ENCODE results near the gene KSR1. TPM values are rescaled to one million over a fixed set of nuclear protein-coding genes. Genes with fewer than 3 reads are reported as not detected.

The KSR1 gene
- total RNA-seq, 1 donor, result 6.5 TPM

- H3K4me2 ChIP-seq (ENCODE audit: insufficient read depth, low read length), result no peak overlapping the region
- no peaks in the 10 kb centered on the region for H3K79me2 ChIP-seq (ENCODE audit: insufficient read depth, low read length)
- no peaks in the 10 kb centered on the region for H3K9me3 ChIP-seq (ENCODE audit: low read depth, low read length)
- no peak overlapping the region for H3K4me3 ChIP-seq (ENCODE audit: insufficient read depth, low read length)
- no peaks in the 10 kb centered on the region for H4K20me1 ChIP-seq (ENCODE audit: insufficient read depth, low read length)
- H3K27me3 ChIP-seq (ENCODE audit: insufficient read depth, low read length), result no peaks in the 10 kb centered on the region
- DNase-seq (ENCODE audit: insufficient read length, low spot score, missing footprints), result peak; percentile 15
- no peak overlapping the region for H3K27ac ChIP-seq (ENCODE audit: low read depth, low read length)
- no peaks in the 10 kb centered on the region for H3K36me3 ChIP-seq (ENCODE audit: insufficient read depth, low read length)
- peaks cover 4% of the 10 kb centered on the region for H3K4me1 ChIP-seq (ENCODE audit: insufficient read depth, low read length)
- TF ChIP-seq, protein P1, sequence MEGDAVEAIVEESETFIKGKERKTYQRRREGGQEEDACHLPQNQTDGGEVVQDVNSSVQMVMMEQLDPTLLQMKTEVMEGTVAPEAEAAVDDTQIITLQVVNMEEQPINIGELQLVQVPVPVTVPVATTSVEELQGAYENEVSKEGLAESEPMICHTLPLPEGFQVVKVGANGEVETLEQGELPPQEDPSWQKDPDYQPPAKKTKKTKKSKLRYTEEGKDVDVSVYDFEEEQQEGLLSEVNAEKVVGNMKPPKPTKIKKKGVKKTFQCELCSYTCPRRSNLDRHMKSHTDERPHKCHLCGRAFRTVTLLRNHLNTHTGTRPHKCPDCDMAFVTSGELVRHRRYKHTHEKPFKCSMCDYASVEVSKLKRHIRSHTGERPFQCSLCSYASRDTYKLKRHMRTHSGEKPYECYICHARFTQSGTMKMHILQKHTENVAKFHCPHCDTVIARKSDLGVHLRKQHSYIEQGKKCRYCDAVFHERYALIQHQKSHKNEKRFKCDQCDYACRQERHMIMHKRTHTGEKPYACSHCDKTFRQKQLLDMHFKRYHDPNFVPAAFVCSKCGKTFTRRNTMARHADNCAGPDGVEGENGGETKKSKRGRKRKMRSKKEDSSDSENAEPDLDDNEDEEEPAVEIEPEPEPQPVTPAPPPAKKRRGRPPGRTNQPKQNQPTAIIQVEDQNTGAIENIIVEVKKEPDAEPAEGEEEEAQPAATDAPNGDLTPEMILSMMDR (IDR thresholded peaks at IDR 0.05; ENCODE audit: extremely low read depth, low read depth, low read length), result no peak
- no peak overlapping the region for H2AFZ ChIP-seq (ENCODE audit: low read length)
These were observed 111.3 kb downstream of the KSR1 start for GRCh38 chr17:27567563-27567859.

DNA sequence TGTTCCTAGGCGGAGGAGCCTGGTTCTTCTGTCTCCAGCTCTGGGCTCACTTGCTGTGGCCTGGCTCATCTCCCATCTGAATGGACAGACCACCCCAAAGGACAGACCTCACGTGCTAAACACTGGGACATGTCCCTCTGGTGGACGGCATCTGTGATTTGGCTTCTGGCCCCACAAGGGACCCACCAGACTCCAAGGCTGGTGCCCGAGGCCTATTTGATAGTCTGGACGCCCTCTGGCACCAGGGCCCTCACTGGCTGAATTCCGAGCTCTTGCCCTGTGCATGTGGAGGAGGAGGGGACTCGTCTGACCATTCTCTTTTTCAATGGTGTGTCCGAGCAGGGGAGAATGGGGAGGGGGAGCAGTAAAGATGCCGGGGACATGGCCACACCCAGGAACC, 112.0 kb downstream of the KSR1 start:
- no peaks in the 10 kb centered on the region for H3K27me3 ChIP-seq (ENCODE audit: insufficient read depth, low read length)
- H4K20me1 ChIP-seq (ENCODE audit: insufficient read depth, low read length), result no peaks in the 10 kb centered on the region
- H2AFZ ChIP-seq (ENCODE audit: low read length), result no peak overlapping the region
- H3K36me3 ChIP-seq (ENCODE audit: insufficient read depth, low read length), result no peaks in the 10 kb centered on the region
- peaks cover 5% of the 10 kb centered on the region for H3K4me1 ChIP-seq (ENCODE audit: insufficient read depth, low read length)
- no peak overlapping the region for H3K4me3 ChIP-seq (ENCODE audit: insufficient read depth, low read length)
- H3K4me2 ChIP-seq (ENCODE audit: insufficient read depth, low read length), result no peak overlapping the region
- peak; percentile 14 for DNase-seq (ENCODE audit: insufficient read length, low spot score, missing footprints)
- no peaks in the 10 kb centered on the region for H3K79me2 ChIP-seq (ENCODE audit: insufficient read depth, low read length)
- TF ChIP-seq, protein P1 (IDR thresholded peaks at IDR 0.05; ENCODE audit: extremely low read depth, low read depth, low read length), result no peak
- no peak overlapping the region for H3K27ac ChIP-seq (ENCODE audit: low read depth, low read length)
- H3K9me3 ChIP-seq (ENCODE audit: low read depth, low read length), result no peaks in the 10 kb centered on the region

- Histone ChIP-seq H3K27me3 (ENCODE audit: insufficient read depth, low read length) (no peaks in the 10 kb centered on the region), H3K4me1 (ENCODE audit: insufficient read depth, low read length) (peaks cover 8% of the 10 kb centered on the region)
- TF ChIP-seq, protein P1 (IDR thresholded peaks at IDR 0.05; ENCODE audit: extremely low read depth, low read depth, low read length), result no peak
These were observed 112.6 kb downstream of the KSR1 start for GRCh38 chr17:27568811-27569210.

DNA sequence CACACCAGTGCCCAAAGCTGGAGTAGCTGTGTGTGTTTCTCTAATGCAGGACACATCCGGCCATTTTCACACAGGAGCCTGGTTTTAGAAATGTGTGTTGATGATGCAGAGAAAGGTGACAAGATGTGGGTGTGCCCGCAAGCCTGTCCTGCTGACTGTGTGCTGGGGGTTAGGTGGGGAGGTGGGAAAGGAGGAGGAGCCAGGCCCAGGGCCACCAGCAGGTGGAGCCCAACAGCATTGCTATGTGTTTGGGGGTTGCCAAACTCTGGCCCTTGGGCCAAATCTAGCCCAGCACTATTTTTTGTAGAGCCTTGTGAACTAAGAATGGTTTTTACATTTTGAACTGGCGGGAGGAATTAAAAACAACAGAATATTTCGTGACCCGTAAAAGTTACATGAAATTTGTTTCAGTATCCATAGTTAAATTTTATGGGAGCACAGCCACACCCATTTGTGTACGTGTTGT, 113.0 kb downstream of the KSR1 start:
- Histone ChIP-seq H3K27me3 (ENCODE audit: insufficient read depth, low read length) (no peaks in the 10 kb centered on the region), H3K4me3 (ENCODE audit: insufficient read depth, low read length) (no peak overlapping the region), H3K4me2 (ENCODE audit: insufficient read depth, low read length) (no peak overlapping the region), H3K36me3 (ENCODE audit: insufficient read depth, low read length) (no peaks in the 10 kb centered on the region), H3K27ac (ENCODE audit: low read depth, low read length) (no peak overlapping the region), H3K79me2 (ENCODE audit: insufficient read depth, low read length) (no peaks in the 10 kb centered on the region), H2AFZ (ENCODE audit: low read length) (no peak overlapping the region), H4K20me1 (ENCODE audit: insufficient read depth, low read length) (no peaks in the 10 kb centered on the region), H3K9me3 (ENCODE audit: low read depth, low read length) (no peaks in the 10 kb centered on the region), H3K4me1 (ENCODE audit: insufficient read depth, low read length) (peaks cover 13% of the 10 kb centered on the region)
- DNase-seq (ENCODE audit: insufficient read length, low spot score, missing footprints), result peak; percentile 78
- TF ChIP-seq, protein P1 (IDR thresholded peaks at IDR 0.05; ENCODE audit: extremely low read depth, low read depth, low read length), result peak; percentile 52

More at GRCh38 chr17:27568811-27569210, 112.6 kb downstream of the KSR1 start:
- H4K20me1 ChIP-seq (ENCODE audit: insufficient read depth, low read length), result no peaks in the 10 kb centered on the region
- H3K4me2 ChIP-seq (ENCODE audit: insufficient read depth, low read length), result no peak overlapping the region
- no peaks in the 10 kb centered on the region for H3K9me3 ChIP-seq (ENCODE audit: low read depth, low read length)
- H3K79me2 ChIP-seq (ENCODE audit: insufficient read depth, low read length), result no peaks in the 10 kb centered on the region
- H3K27ac ChIP-seq (ENCODE audit: low read depth, low read length), result no peak overlapping the region
- H3K36me3 ChIP-seq (ENCODE audit: insufficient read depth, low read length), result no peaks in the 10 kb centered on the region
- no peak overlapping the region for H3K4me3 ChIP-seq (ENCODE audit: insufficient read depth, low read length)
- no peak overlapping the region for H2AFZ ChIP-seq (ENCODE audit: low read length)
- DNase-seq (ENCODE audit: insufficient read length, low spot score, missing footprints), result peak; percentile 21

Data from osteoblast (primary cell).